ENCODE data around the gene IDUA.

- TF ChIP-seq CTCF (IDR thresholded peaks at IDR 0.05): no peak
- TF ChIP-seq ZFX (IDR thresholded peaks at IDR 0.05; ENCODE audit: borderline replicate concordance): no peak
Observed at GRCh38 chr4:1036976-1037810, 50.3 kb downstream of the IDUA start.
